GM12892 (cell line): ENCODE results near the gene NPIPA8.
"Not testable (repeated sequence)": the region's sequence is repeated elsewhere in the genome, so short reads cannot be mapped to it uniquely, and the experiment has no call there.

Experiments
- POLR2A ChIP-seq: IDR thresholded peaks from 2 replicates; pipeline ENCODE4 v1.6.1; 2011; ENCODE audit warnings: low read depth, low read length, control low read depth
- POLR2AphosphoS5 ChIP-seq: IDR thresholded peaks from 2 replicates; pipeline ENCODE4 v1.6.1; 2011; ENCODE audit warnings: low read depth, low read length, control low read depth

GRCh38 chr16:18384869-18385268, 48.3 kb upstream of the NPIPA8 start:
- TF ChIP-seq POLR2A, POLR2AphosphoS5: not testable (repeated sequence)
